ENCODE measurements around the gene ZNF436.
A peak's percentile ranks its signal among the peaks of the same experiment; 100 is the strongest.

The ZNF436 gene

GRCh38 chr1:23385119-23385621, 15.5 kb upstream of the ZNF436 start:
- Histone ChIP-seq H3K9me3 (ENCODE audit: insufficient read depth, low read depth, low read length) (peaks cover 1% of the 10 kb centered on the region), H3K14ac (ENCODE audit: low read length) (peak overlapping the region; percentile 24), H2BK120ac (ENCODE audit: insufficient read depth, low read length, poor library complexity) (peak overlapping the region; percentile 71), H3K4me2 (ENCODE audit: low read length) (peak overlapping the region; percentile 37), H3K36me3 (ENCODE audit: control insufficient read depth in 1 of 2, insufficient read depth in 2 of 2, low read length in 2 of 2) (no peaks in the 10 kb centered on the region), H4K8ac (ENCODE audit: low read depth, low read length) (peak overlapping the region; percentile 68), H3K27me3 (ENCODE audit: insufficient read depth, low read length) (no peaks in the 10 kb centered on the region), H2AK5ac (ENCODE audit: low read length) (peak overlapping the region; percentile 44), H3K18ac (ENCODE audit: low read length) (peak overlapping the region; percentile 62), H4K91ac (ENCODE audit: low read depth, low read length) (peak overlapping the region; percentile 68), H3K23ac (ENCODE audit: low read length) (no peak overlapping the region), H3K4me1 (ENCODE audit: control insufficient read depth in 1 of 2, insufficient read depth in 2 of 2, low read length in 2 of 2) (peaks cover 16 to 19% of the 10 kb centered on the region in 2 experiments), H2BK5ac (ENCODE audit: low read depth, low read length, poor library complexity) (peak overlapping the region; percentile 80), H3K9ac (ENCODE audit: low read length) (no peak overlapping the region), H3K27ac (ENCODE audit: low read depth, low read length) (peak overlapping the region; percentile 71), H4K12ac (ENCODE audit: low read depth, low read length) (no peak overlapping the region), H3K79me2 (ENCODE audit: control insufficient read depth, insufficient read depth, low read length, poor library complexity) (no peaks in the 10 kb centered on the region), H3K4ac (ENCODE audit: low read depth, low read length) (no peak overlapping the region), H2BK12ac (ENCODE audit: low read length) (peak overlapping the region; percentile 28), H3K4me3 (ENCODE audit: low read depth, low read length) (no peak overlapping the region), H3K79me1 (ENCODE audit: low read length) (peaks cover 6% of the 10 kb centered on the region), H2AFZ (ENCODE audit: insufficient read depth, low read length, poor library complexity) (peak overlapping the region; percentile 23)
- no CpG with 5 or more reads among the region's 14 CpGs for WGBS (ENCODE audit: extremely low coverage, insufficient coverage, insufficient read length)
- peak; percentile 99 to 100 for DNase-seq

- no peak overlapping the region for H3K9ac ChIP-seq (ENCODE audit: low read length)
- no peak overlapping the region for H3K14ac ChIP-seq (ENCODE audit: low read length)
- H3K79me2 ChIP-seq (ENCODE audit: control insufficient read depth, insufficient read depth, low read length, poor library complexity): no peaks in the 10 kb centered on the region
- H3K79me1 ChIP-seq (ENCODE audit: low read length): peaks cover 8% of the 10 kb centered on the region
- H2BK5ac ChIP-seq (ENCODE audit: low read depth, low read length, poor library complexity): no peak overlapping the region
- H2BK12ac ChIP-seq (ENCODE audit: low read length): no peak overlapping the region
- no peak overlapping the region for H3K4me2 ChIP-seq (ENCODE audit: low read length)
- H3K4me3 ChIP-seq (ENCODE audit: low read depth, low read length): no peak overlapping the region
- H3K4me1 ChIP-seq (ENCODE audit: control insufficient read depth in 1 of 2, insufficient read depth in 2 of 2, low read length in 2 of 2): peaks cover 16 to 19% of the 10 kb centered on the region in 2 experiments
- H3K27me3 ChIP-seq (ENCODE audit: insufficient read depth, low read length): no peaks in the 10 kb centered on the region
- no peak overlapping the region for H2AFZ ChIP-seq (ENCODE audit: insufficient read depth, low read length, poor library complexity)
- WGBS (ENCODE audit: extremely low coverage, insufficient coverage, insufficient read length): no CpG with 5 or more reads among the region's 11 CpGs
- H4K91ac ChIP-seq (ENCODE audit: low read depth, low read length): no peak overlapping the region
- no peak overlapping the region for H4K8ac ChIP-seq (ENCODE audit: low read depth, low read length)
- DNase-seq: peak; percentile 82 to 90
- H2AK5ac ChIP-seq (ENCODE audit: low read length): no peak overlapping the region
- no peak overlapping the region for H3K4ac ChIP-seq (ENCODE audit: low read depth, low read length)
- H4K12ac ChIP-seq (ENCODE audit: low read depth, low read length): no peak overlapping the region
- no peak overlapping the region for H2BK120ac ChIP-seq (ENCODE audit: insufficient read depth, low read length, poor library complexity)
- H3K27ac ChIP-seq (ENCODE audit: low read depth, low read length): no peak overlapping the region
- H3K18ac ChIP-seq (ENCODE audit: low read length): no peak overlapping the region
- H3K23ac ChIP-seq (ENCODE audit: low read length): no peak overlapping the region
- H3K9me3 ChIP-seq (ENCODE audit: insufficient read depth, low read depth, low read length): peaks cover 1% of the 10 kb centered on the region
- H3K36me3 ChIP-seq (ENCODE audit: control insufficient read depth in 1 of 2, insufficient read depth in 2 of 2, low read length in 2 of 2): no peaks in the 10 kb centered on the region
These were observed 14.8 kb upstream of the ZNF436 start for GRCh38 chr1:23384312-23385058.

GRCh38 chr1:23383577-23384311, 14.1 kb upstream of the ZNF436 start:
- H3K18ac ChIP-seq (ENCODE audit: low read length): no peak overlapping the region
- H3K9ac ChIP-seq (ENCODE audit: low read length): no peak overlapping the region
- H3K27ac ChIP-seq (ENCODE audit: low read depth, low read length): no peak overlapping the region
- H2BK5ac ChIP-seq (ENCODE audit: low read depth, low read length, poor library complexity): no peak overlapping the region
- H3K4ac ChIP-seq (ENCODE audit: low read depth, low read length): no peak overlapping the region
- H3K4me1 ChIP-seq (ENCODE audit: control insufficient read depth in 1 of 2, insufficient read depth in 2 of 2, low read length in 2 of 2): peaks cover 16 to 19% of the 10 kb centered on the region in 2 experiments
- peaks cover 8% of the 10 kb centered on the region for H3K79me1 ChIP-seq (ENCODE audit: low read length)
- H3K4me2 ChIP-seq (ENCODE audit: low read length): no peak overlapping the region
- H2AK5ac ChIP-seq (ENCODE audit: low read length): no peak overlapping the region
- no peak overlapping the region for H3K4me3 ChIP-seq (ENCODE audit: low read depth, low read length)
- no peak overlapping the region for H3K14ac ChIP-seq (ENCODE audit: low read length)
- H4K12ac ChIP-seq (ENCODE audit: low read depth, low read length): no peak overlapping the region
- no peak overlapping the region for H2BK12ac ChIP-seq (ENCODE audit: low read length)
- H3K36me3 ChIP-seq (ENCODE audit: control insufficient read depth in 1 of 2, insufficient read depth in 2 of 2, low read length in 2 of 2): no peaks in the 10 kb centered on the region
- no peaks in the 10 kb centered on the region for H3K27me3 ChIP-seq (ENCODE audit: insufficient read depth, low read length)
- peak in 1 of 2 donors; percentile 48 for DNase-seq
- H2AFZ ChIP-seq (ENCODE audit: insufficient read depth, low read length, poor library complexity): no peak overlapping the region
- H3K23ac ChIP-seq (ENCODE audit: low read length): no peak overlapping the region
- H4K8ac ChIP-seq (ENCODE audit: low read depth, low read length): no peak overlapping the region
- H2BK120ac ChIP-seq (ENCODE audit: insufficient read depth, low read length, poor library complexity): peak overlapping the region; percentile 10
- H3K79me2 ChIP-seq (ENCODE audit: control insufficient read depth, insufficient read depth, low read length, poor library complexity): no peaks in the 10 kb centered on the region
- no CpG with 5 or more reads among the region's 8 CpGs for WGBS (ENCODE audit: extremely low coverage, insufficient coverage, insufficient read length)
- no peak overlapping the region for H4K91ac ChIP-seq (ENCODE audit: low read depth, low read length)
- H3K9me3 ChIP-seq (ENCODE audit: insufficient read depth, low read depth, low read length): peaks cover 1% of the 10 kb centered on the region

- Histone ChIP-seq H2AK5ac (ENCODE audit: low read length) (no peak overlapping the region), H3K36me3 (ENCODE audit: control insufficient read depth in 1 of 2, insufficient read depth in 2 of 2, low read length in 2 of 2) (no peaks in the 10 kb centered on the region), H4K8ac (ENCODE audit: low read depth, low read length) (no peak overlapping the region), H3K9me3 (ENCODE audit: insufficient read depth, low read depth, low read length) (no peaks in the 10 kb centered on the region), H3K79me2 (ENCODE audit: control insufficient read depth, insufficient read depth, low read length, poor library complexity) (no peaks in the 10 kb centered on the region), H3K27ac (ENCODE audit: low read depth, low read length) (no peak overlapping the region), H3K79me1 (ENCODE audit: low read length) (peaks cover 11% of the 10 kb centered on the region), H3K18ac (ENCODE audit: low read length) (no peak overlapping the region), H3K27me3 (ENCODE audit: insufficient read depth, low read length) (no peaks in the 10 kb centered on the region), H3K4me2 (ENCODE audit: low read length) (no peak overlapping the region), H3K4ac (ENCODE audit: low read depth, low read length) (no peak overlapping the region), H2AFZ (ENCODE audit: insufficient read depth, low read length, poor library complexity) (no peak overlapping the region), H3K9ac (ENCODE audit: low read length) (no peak overlapping the region), H4K91ac (ENCODE audit: low read depth, low read length) (no peak overlapping the region), H3K4me3 (ENCODE audit: low read depth, low read length) (no peak overlapping the region), H3K23ac (ENCODE audit: low read length) (peak overlapping the region; percentile 24), H2BK5ac (ENCODE audit: low read depth, low read length, poor library complexity) (no peak overlapping the region), H3K4me1 (ENCODE audit: control insufficient read depth in 1 of 2, insufficient read depth in 2 of 2, low read length in 2 of 2) (peaks cover 16 to 22% of the 10 kb centered on the region in 2 experiments), H3K14ac (ENCODE audit: low read length) (no peak overlapping the region), H2BK12ac (ENCODE audit: low read length) (no peak overlapping the region), H4K12ac (ENCODE audit: low read depth, low read length) (no peak overlapping the region), H2BK120ac (ENCODE audit: insufficient read depth, low read length, poor library complexity) (no peak overlapping the region)
- WGBS (ENCODE audit: extremely low coverage, insufficient coverage, insufficient read length): no CpG with 5 or more reads among the region's 5 CpGs
- no peak for DNase-seq
These were observed 11.7 kb upstream of the ZNF436 start for GRCh38 chr1:23381233-23381885.

Data from trophoblast cell (in vitro differentiated cells and primary cell).